HUES6 (cell line): ENCODE results near the gene DTD1.

Source experiments
- H3K27ac ChIP-seq: 2 replicates; pipeline ENCODE4 v1.7.0; 2013; ENCODE audit warnings: low read depth, mild to moderate bottlenecking, low read length, inconsistent platforms
- H3K27me3 ChIP-seq: 2 replicates; pipeline ENCODE4 v1.6.1; 2013; ENCODE audit warnings: low read length; ENCODE audit not compliant: control insufficient read depth, insufficient read depth
- H3K36me3 ChIP-seq: 2 replicates; pipeline ENCODE4 v1.6.1; 2013; ENCODE audit warnings: low read length; ENCODE audit not compliant: control insufficient read depth, insufficient read depth
- H3K4me1 ChIP-seq: 2 replicates; pipeline ENCODE4 v1.6.1; 2013; ENCODE audit warnings: low read length; ENCODE audit not compliant: control insufficient read depth, insufficient read depth
- H3K4me3 ChIP-seq: 2 replicates; pipeline ENCODE4 v1.5.1; 2013; ENCODE audit warnings: low read depth, low read length
- H3K9ac ChIP-seq: one replicate; pipeline ENCODE4 v1.6.1; 2013; ENCODE audit warnings: mild to moderate bottlenecking, low read length
- H3K9me3 ChIP-seq: 2 replicates; pipeline ENCODE4 v1.6.1; 2013; ENCODE audit warnings: low read depth, low read length; ENCODE audit not compliant: control insufficient read depth, insufficient read depth

Gene DTD1

GRCh38 chr20:18571578-18571977 lies 16.3 kb upstream of the DTD1 start:
- Histone ChIP-seq H3K9ac (no peak overlapping the region), H3K36me3 (peaks cover 14% of the 10 kb centered on the region), H3K4me3 (no peak overlapping the region), H3K9me3 (no peaks in the 10 kb centered on the region), H3K27me3 (no peaks in the 10 kb centered on the region), H3K27ac (no peak overlapping the region), H3K4me1 (no peaks in the 10 kb centered on the region)

DNA sequence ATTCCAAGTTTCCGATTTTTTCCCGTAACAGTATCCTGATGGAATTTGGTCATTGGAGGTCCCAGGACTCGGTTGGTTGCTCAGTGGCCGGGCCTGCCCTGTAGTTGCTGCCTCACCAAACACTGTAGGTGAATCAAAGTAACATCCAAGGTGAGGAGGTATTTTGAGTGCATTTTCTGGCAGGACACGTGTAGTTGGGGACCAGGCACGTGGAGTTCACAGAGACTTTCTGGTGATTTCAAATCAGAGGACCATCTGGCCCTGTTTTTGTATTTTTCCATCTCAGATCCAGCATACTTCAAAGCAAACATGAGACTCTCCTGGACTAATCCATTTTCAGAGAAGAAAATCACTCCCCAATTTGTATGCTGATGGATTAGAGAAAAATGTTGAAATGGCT lies 9.9 kb upstream of the DTD1 start:
- H3K9ac ChIP-seq: no peak overlapping the region
- H3K27ac ChIP-seq: no peak overlapping the region
- H3K27me3 ChIP-seq: no peaks in the 10 kb centered on the region
- no peaks in the 10 kb centered on the region for H3K4me1 ChIP-seq
- H3K4me3 ChIP-seq: no peak overlapping the region
- no peaks in the 10 kb centered on the region for H3K36me3 ChIP-seq
- no peaks in the 10 kb centered on the region for H3K9me3 ChIP-seq

- Histone ChIP-seq H3K27me3 (no peaks in the 10 kb centered on the region), H3K27ac (no peak overlapping the region), H3K9ac (no peak overlapping the region), H3K4me3 (no peak overlapping the region), H3K4me1 (no peaks in the 10 kb centered on the region), H3K9me3 (no peaks in the 10 kb centered on the region), H3K36me3 (no peaks in the 10 kb centered on the region)
Measured at GRCh38 chr20:18578581-18578980, 9.3 kb upstream of the DTD1 start.

- no peaks in the 10 kb centered on the region for H3K27me3 ChIP-seq
- peaks cover 4% of the 10 kb centered on the region for H3K4me1 ChIP-seq
- no peaks in the 10 kb centered on the region for H3K9me3 ChIP-seq
- no peaks in the 10 kb centered on the region for H3K36me3 ChIP-seq
- H3K9ac ChIP-seq: no peak overlapping the region
- H3K27ac ChIP-seq: no peak overlapping the region
- no peak overlapping the region for H3K4me3 ChIP-seq
Measured at GRCh38 chr20:18580012-18580411, 7.8 kb upstream of the DTD1 start.

- Histone ChIP-seq H3K4me1 (peaks cover 19% of the 10 kb centered on the region), H3K4me3 (no peak overlapping the region), H3K27ac (no peak overlapping the region), H3K9me3 (peaks cover 4% of the 10 kb centered on the region; the same call in 1 of the 2 replicates), H3K27me3 (no peaks in the 10 kb centered on the region), H3K9ac (no peak overlapping the region), H3K36me3 (no peaks in the 10 kb centered on the region)
Measured at GRCh38 chr20:18585134-18585533, 2.7 kb upstream of the DTD1 start.

- peak overlapping the region; percentile 84 for H3K9ac ChIP-seq
- no peaks in the 10 kb centered on the region for H3K27me3 ChIP-seq
- peaks cover 4% of the 10 kb centered on the region; the same call in 1 of the 2 replicates for H3K9me3 ChIP-seq
- H3K4me3 ChIP-seq: peak overlapping the region; percentile 90
- H3K4me1 ChIP-seq: peaks cover 38% of the 10 kb centered on the region
- H3K27ac ChIP-seq: peak overlapping the region; percentile 29; the same call in 1 of the 2 replicates
- H3K36me3 ChIP-seq: no peaks in the 10 kb centered on the region; the same call in 1 of the 2 replicates
Measured at GRCh38 chr20:18588574-18588933, 700 bp downstream of the DTD1 start.

- H3K36me3 ChIP-seq: peaks cover 8% of the 10 kb centered on the region
- H3K4me1 ChIP-seq: peaks cover 33% of the 10 kb centered on the region
- H3K27ac ChIP-seq: no peak overlapping the region
- H3K4me3 ChIP-seq: peak overlapping the region; percentile 90; the same call in 1 of the 2 replicates
- no peak overlapping the region for H3K9ac ChIP-seq
- peaks cover 4% of the 10 kb centered on the region; the same call in 1 of the 2 replicates for H3K9me3 ChIP-seq
- H3K27me3 ChIP-seq: no peaks in the 10 kb centered on the region
Measured at GRCh38 chr20:18589941-18590674, 2.3 kb downstream of the DTD1 start.

- Histone ChIP-seq H3K9ac (no peak overlapping the region), H3K9me3 (no peaks in the 10 kb centered on the region), H3K27ac (no peak overlapping the region), H3K4me3 (no peak overlapping the region), H3K4me1 (peaks cover 8% of the 10 kb centered on the region; the same call in 1 of the 2 replicates), H3K27me3 (no peaks in the 10 kb centered on the region), H3K36me3 (peaks cover 32% of the 10 kb centered on the region)
Measured at GRCh38 chr20:18596270-18596669, 8.4 kb downstream of the DTD1 start.

- Histone ChIP-seq H3K4me1 (no peaks in the 10 kb centered on the region), H3K36me3 (no peaks in the 10 kb centered on the region), H3K4me3 (no peak overlapping the region), H3K9me3 (no peaks in the 10 kb centered on the region), H3K9ac (no peak overlapping the region), H3K27ac (no peak overlapping the region), H3K27me3 (no peaks in the 10 kb centered on the region)
Measured at GRCh38 chr20:18609741-18610140, 21.9 kb downstream of the DTD1 start.

GRCh38 chr20:18611492-18611891 lies 23.6 kb downstream of the DTD1 start:
- Histone ChIP-seq H3K9me3 (no peaks in the 10 kb centered on the region), H3K27me3 (no peaks in the 10 kb centered on the region), H3K4me3 (no peak overlapping the region), H3K27ac (no peak overlapping the region), H3K36me3 (peaks cover 3% of the 10 kb centered on the region; the same call in 1 of the 2 replicates), H3K4me1 (no peaks in the 10 kb centered on the region), H3K9ac (no peak overlapping the region)

- Histone ChIP-seq H3K4me3 (no peak overlapping the region), H3K27me3 (no peaks in the 10 kb centered on the region), H3K27ac (no peak overlapping the region), H3K4me1 (no peaks in the 10 kb centered on the region), H3K36me3 (peaks cover 3% of the 10 kb centered on the region; the same call in 1 of the 2 replicates), H3K9me3 (no peaks in the 10 kb centered on the region; the same call in 1 of the 2 replicates), H3K9ac (no peak overlapping the region)
Measured at GRCh38 chr20:18613553-18613952, 25.7 kb downstream of the DTD1 start.
